A673 (cell line): ENCODE results near the gene CD53.

Source experiments
- CTCF ChIP-seq: fragments of 300-800, 200-600 bp; sonication (generic); conservative IDR thresholded peaks from 2 replicates; pipeline ENCODE4 v1.5.1; 2017; ENCODE audit warnings: low read depth, mild to moderate bottlenecking, antibody characterized with exemption, low read length, moderate library complexity, mixed read lengths
- EZH2 ChIP-seq: fragments of 200-600 bp; sonication (generic); IDR thresholded peaks from 2 replicates; pipeline ENCODE4 v1.6.1; 2017; ENCODE audit warnings: borderline replicate concordance, low read depth, mild to moderate bottlenecking, mixed read lengths, antibody characterized with exemption, low read length; ENCODE audit not compliant: poor library complexity, severe bottlenecking

GRCh38 chr1:110898734-110899457 lies 25.9 kb downstream of the CD53 start:
- TF ChIP-seq CTCF = no peak
- TF ChIP-seq EZH2 = no peak
